Right lobe of liver (tissue), 6 donors: ENCODE results near the gene CBFA2T2. TPM values are rescaled to one million over a fixed set of nuclear protein-coding genes. Genes with fewer than 3 reads are reported as not detected.
A peak's percentile ranks its signal among the peaks of the same experiment; 100 is the strongest.

Source experiments
- ATAC-seq, 4 donors: fragments of 200-7000 bp; cut with Tn5 transposase; one replicate each; pipeline ENCODE4 v1.9.1; 2020; ENCODE audit warnings: mild to moderate bottlenecking in 4 of 4, moderate library complexity in 4 of 4
- DNase-seq, 3 donors: peaks; one replicate each; pipeline ENCODE4 v3.0.0-alpha.2; 2020
- H3K27ac ChIP-seq, 3 donors: fragments of 200-600 bp; one replicate each; pipeline ENCODE4 v1.8.0; 2022
- H3K27me3 ChIP-seq, 2 donors: fragments of 200-600 bp; one replicate each; pipeline ENCODE4 v1.8.0; 2022
- H3K36me3 ChIP-seq, 4 donors: fragments of 200-600 bp; sonication (generic) in 1 of 4; one replicate each; pipeline versions ENCODE4 v1.5.1 to v1.8.0; 2017 to 2022; ENCODE audit warnings: control low read depth in 1 of 4
- H3K4me1 ChIP-seq, 4 donors: fragments of 200-600 bp; sonication (generic) in 1 of 4; one replicate each; pipeline versions ENCODE4 v1.5.1 to v1.8.0; 2017 to 2022; ENCODE audit warnings: control low read depth in 1 of 4
- H3K4me3 ChIP-seq, 3 donors: fragments of 200-600 bp; one replicate each; pipeline ENCODE4 v1.8.0; 2022
- H3K9me3 ChIP-seq, 4 donors: fragments of 200-600 bp; sonication (generic) in 1 of 4; one replicate each; pipeline versions ENCODE4 v1.5.1 to v1.8.0; 2017 to 2022; ENCODE audit warnings: control low read depth in 1 of 4
- CTCF ChIP-seq, 4 donors: fragments of 200-600 bp in 3 of 4; fragments of 450-650 bp in 1 of 4; IDR thresholded peaks; one replicate each; pipeline versions ENCODE4 v1.5.1 to v1.8.0; 2016 to 2022; ENCODE audit warnings: antibody characterized with exemption in 4 of 4, mild to moderate bottlenecking in 2 of 4
- POLR2A ChIP-seq: fragments of 450-650 bp; IDR thresholded peaks from one replicate; pipeline ENCODE4 v1.6.1; 2017; ENCODE audit warnings: antibody characterized with exemption, mild to moderate bottlenecking
- WGBS: methylation state at CpG from one replicate; pipeline ENCODE4 v1.1.6; 2018; ENCODE audit warnings: low coverage, low lambda C conversion rate; ENCODE audit not compliant: insufficient coverage; ENCODE audit errors: missing lambda C conversion rate; 5-methylcytosine and 5-hydroxymethylcytosine counted together
- intact Hi-C, 2 donors: fragments of 100-400 bp; cut with DNase I; formaldehyde crosslinking; loops; one replicate each; pipeline versions ENCODE4 v1.11.2 to v1.14.1; 2022
- total RNA-seq, 6 experiments: library from RNA; depleted of rRNA in 2 of 6; stranded (reverse); fragments of >200 nt in 2 of 6; fragmentation: NEBNext Ultra II Directional in 3 of 6; extraction: Animal tissue kit (Norgen Biotek cat#: 25700) in 3 of 6; gene quantifications; one replicate each; pipeline versions ENCODE4 v1.1.0 to v1.2.4, GENCODE V29; 2016 to 2023
- donor health status: DM: no; HTN: yes; CAD: no.
- donor health status: DM: no; HTN: no; CAD: no.
- donor health status: DM: no; HTN: no; CAD: no.
- donor health status: DM: no; HTN: yes; CAD: no.
- donor health status: DM: no; HTN: yes; CAD: no.

CBFA2T2 gene
- total RNA-seq, 6 experiments from 2014 or later, result 4.5 to 7.3 (median 5.6) TPM

- WGBS, result no CpG with 5 or more reads among the region's 7 CpGs
- intact Hi-C loops, result no loop called here
- DNase-seq, result no peak
Measured at GRCh38 chr20:33660685-33661058, 170.8 kb downstream of the CBFA2T2 start.

GRCh38 chr20:33662172-33662571 is 172.3 kb downstream of the CBFA2T2 start, which contains the start of gene C20orf144:
C20orf144 (plus strand) TSS chr20:33662327; CDS start chr20:33662346, 19 bp downstream.
- no peak for ATAC-seq
- intact Hi-C loops, result no loop called here
- Histone ChIP-seq H3K4me3 (peak within 1 kb of the TSS; percentile 61 to 87 (median 74)), H3K27me3 (no peaks in the 10 kb centered on the region), H3K36me3 (peaks cover 0 to 4% (median 0%) of the 10 kb centered on the region in 4 donors), H3K9me3 (no peaks in the 10 kb centered on the region), H3K4me1 (peaks cover 0 to 16% (median 4%) of the 10 kb centered on the region in 4 donors), H3K27ac (peak within 1 kb of the TSS; percentile 55 to 79 (median 59))
- 89% methylated on average over 6 of the region's 10 CpGs for WGBS
- DNase-seq, result no peak
- TF ChIP-seq CTCF (IDR thresholded peaks at IDR 0.05) (no peak), POLR2A (no peak)

More at GRCh38 chr20:33660685-33661058, 170.8 kb downstream of the CBFA2T2 start:
- Histone ChIP-seq H3K4me1 (peaks cover 0 to 12% (median 4%) of the 10 kb centered on the region in 4 donors), H3K36me3 (peaks cover 0 to 7% (median 0%) of the 10 kb centered on the region in 4 donors), H3K4me3 (no peak overlapping the region), H3K9me3 (no peaks in the 10 kb centered on the region), H3K27ac (no peak overlapping the region), H3K27me3 (no peaks in the 10 kb centered on the region)
- ATAC-seq, result no peak
- no peak for TF ChIP-seq POLR2A
- no peak for TF ChIP-seq CTCF (IDR thresholded peaks at IDR 0.05)

GRCh38 chr20:33663161-33664084 is 173.5 kb downstream of the CBFA2T2 start:
- Histone ChIP-seq H3K9me3 (no peaks in the 10 kb centered on the region), H3K4me1 (peaks cover 0 to 22% (median 7%) of the 10 kb centered on the region in 4 donors), H3K27me3 (no peaks in the 10 kb centered on the region), H3K36me3 (no peaks in the 10 kb centered on the region), H3K4me3 (peak overlapping the region; percentile 61 to 87 (median 74)), H3K27ac (peak overlapping the region; percentile 55 to 79 (median 59))
- TF ChIP-seq POLR2A (peak; percentile 87), CTCF (IDR thresholded peaks at IDR 0.05) (no peak)
- 3% methylated on average over 23 of the region's 84 CpGs for WGBS
- ATAC-seq, result peak; percentile 57 to 72 (median 62)
- intact Hi-C loops, result no loop called here
- peak; percentile 84 to 90 (median 90) for DNase-seq

GRCh38 chr20:33664085-33664761 is 174.3 kb downstream of the CBFA2T2 start:
- intact Hi-C loops, result no loop called here
- WGBS, result 13% methylated on average over 3 of the region's 9 CpGs
- H3K9me3 ChIP-seq, result no peaks in the 10 kb centered on the region
- peak overlapping the region; percentile 61 to 87 (median 74) for H3K4me3 ChIP-seq
- peaks cover 0 to 22% (median 7%) of the 10 kb centered on the region in 4 donors for H3K4me1 ChIP-seq
- ATAC-seq (no peak), DNase-seq (no peak)
- no peaks in the 10 kb centered on the region for H3K36me3 ChIP-seq
- peak overlapping the region; percentile 55 to 79 (median 59) for H3K27ac ChIP-seq
- no peak for TF ChIP-seq CTCF (IDR thresholded peaks at IDR 0.05)
- no peak for TF ChIP-seq POLR2A
- H3K27me3 ChIP-seq, result no peaks in the 10 kb centered on the region
